HG02885 (cell line): ENCODE data around the gene PNPT1.
"Not testable (repeated sequence)": the region's sequence is repeated elsewhere in the genome, so short reads cannot be mapped to it uniquely, and the experiment has no call there.

Experiments used
- ATAC-seq: cut with Tn5 transposase; IDR thresholded peaks from one replicate; pipeline ENCODE4 v1.9.1; 2021; ENCODE audit warnings: mild to moderate bottlenecking; ENCODE audit not compliant: unreplicated experiment, poor library complexity

Gene PNPT1

GRCh38 chr2:55604027-55604565 lies 89.5 kb downstream of the PNPT1 start:
- no peak for ATAC-seq

- ATAC-seq = no peak
These were observed 91.8 kb downstream of the PNPT1 start for GRCh38 chr2:55601849-55602248.

- no peak for ATAC-seq
These were observed 95.4 kb downstream of the PNPT1 start for GRCh38 chr2:55598056-55598795.

GRCh38 chr2:55596795-55597194 lies 96.8 kb downstream of the PNPT1 start:
- not testable (repeated sequence) for ATAC-seq

- ATAC-seq = no peak
These were observed 98.1 kb downstream of the PNPT1 start for GRCh38 chr2:55595536-55595935.

GRCh38 chr2:55592130-55592529 lies 101.5 kb downstream of the PNPT1 start:
- ATAC-seq = no peak

- peak; percentile 69 for ATAC-seq
These were observed 102.7 kb downstream of the PNPT1 start for GRCh38 chr2:55590810-55591440.

GRCh38 chr2:55585451-55586080 lies 108.1 kb downstream of the PNPT1 start:
- ATAC-seq = no peak
